GM18507 (cell line): Measurements from ENCODE around the gene RIC1.
A peak's percentile ranks its signal among the peaks of the same experiment; 100 is the strongest.
"Not testable (repeated sequence)": the region's sequence is repeated elsewhere in the genome, so short reads cannot be mapped to it uniquely, and the experiment has no call there.

Experiments used
- DNase-seq: peaks from one replicate; pipeline ENCODE4 v3.0.0; 2011; ENCODE audit warnings: low read depth; ENCODE audit not compliant: insufficient read length; ENCODE audit errors: extremely low spot score
- FAIRE-seq: peaks from 2 replicates; lab custom pipeline; 2011; peaks lifted over from hg19 to GRCh38; lab: Jason Lieb, UNC

Gene RIC1

DNA sequence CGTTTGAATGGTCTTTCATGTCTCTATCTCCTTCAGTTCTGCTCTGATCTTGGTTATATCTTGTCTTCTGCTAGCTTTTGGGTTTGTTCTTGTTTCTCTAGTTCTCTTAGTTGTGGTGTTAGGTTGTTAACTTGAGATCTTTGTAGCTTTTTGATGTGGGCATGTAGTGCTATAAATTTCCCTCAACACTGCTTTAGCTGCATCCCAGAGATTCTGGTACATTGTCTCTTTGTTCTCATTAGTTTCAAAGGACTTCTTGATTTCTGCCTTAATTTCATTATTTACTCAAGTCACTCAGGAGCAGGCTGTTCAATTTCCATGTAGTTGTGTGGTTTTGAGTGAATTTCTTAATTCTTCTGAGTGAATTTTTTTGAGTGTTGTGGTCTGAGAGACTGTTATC, 33.9 kb downstream of the RIC1 start:
- DNase-seq, result not testable (repeated sequence)
- FAIRE-seq, result peak; percentile 35

DNA sequence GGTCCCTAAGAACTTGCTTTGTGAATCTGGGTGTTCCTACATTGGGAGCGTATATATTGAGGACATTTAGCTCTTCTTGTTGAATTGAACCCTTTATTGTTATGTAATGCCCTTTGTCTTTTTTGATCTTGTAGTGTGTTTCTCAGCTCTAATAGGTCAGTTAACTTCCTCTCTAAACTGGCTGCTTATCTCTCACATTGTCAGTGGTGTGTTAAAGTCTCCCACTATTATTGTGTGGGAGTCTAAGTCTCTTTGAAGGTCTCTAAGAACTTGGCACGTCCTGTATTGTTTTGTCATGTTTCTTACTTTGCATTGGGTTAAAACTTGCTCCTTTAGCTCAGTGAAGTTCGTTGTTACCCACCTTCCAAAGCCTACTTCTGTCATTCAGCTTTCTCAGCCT, 36.2 kb downstream of the RIC1 start:
- DNase-seq, result no peak
- FAIRE-seq, result no peak

DNA sequence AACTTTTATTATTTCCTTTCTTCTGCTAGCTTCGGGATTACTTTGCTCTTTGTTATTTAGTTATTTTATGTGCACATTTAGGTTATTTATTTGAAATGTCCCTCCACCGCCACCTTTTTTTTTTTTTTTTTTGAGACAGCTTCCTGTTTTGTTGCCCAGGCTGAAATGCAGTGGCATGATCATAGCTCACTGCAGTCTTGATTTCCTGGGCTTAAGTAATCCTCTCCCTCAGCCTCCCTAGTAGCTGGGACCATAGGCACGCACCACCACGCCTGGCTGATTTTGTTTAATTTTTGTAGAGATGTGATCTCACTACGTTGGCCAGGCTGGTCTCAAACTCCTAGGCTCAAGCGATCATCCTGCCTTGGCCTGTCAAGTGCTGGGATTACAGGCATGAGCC, 38.5 kb downstream of the RIC1 start:
- FAIRE-seq, result no peak
- no peak for DNase-seq

DNA sequence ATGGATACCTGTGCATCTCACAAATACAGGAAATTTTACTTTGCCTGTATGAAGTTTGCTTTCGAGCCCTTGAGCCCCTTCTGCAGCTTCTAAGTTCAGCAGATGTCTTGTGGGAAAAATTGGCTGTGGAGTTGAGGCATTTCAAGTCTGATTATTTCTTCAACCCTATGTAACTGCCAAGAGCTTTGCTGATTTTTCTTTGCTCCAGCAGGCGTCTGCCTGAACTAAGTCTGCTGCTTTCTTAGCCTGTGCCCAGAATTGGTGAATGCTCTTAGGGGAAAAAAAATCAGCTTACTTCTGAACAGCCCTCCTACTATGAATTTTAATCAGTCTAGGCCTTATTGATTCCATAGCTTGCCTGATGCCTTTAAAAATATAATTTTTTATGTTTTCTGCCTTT, 41.2 kb downstream of the RIC1 start:
- no peak for FAIRE-seq
- no peak for DNase-seq

DNA sequence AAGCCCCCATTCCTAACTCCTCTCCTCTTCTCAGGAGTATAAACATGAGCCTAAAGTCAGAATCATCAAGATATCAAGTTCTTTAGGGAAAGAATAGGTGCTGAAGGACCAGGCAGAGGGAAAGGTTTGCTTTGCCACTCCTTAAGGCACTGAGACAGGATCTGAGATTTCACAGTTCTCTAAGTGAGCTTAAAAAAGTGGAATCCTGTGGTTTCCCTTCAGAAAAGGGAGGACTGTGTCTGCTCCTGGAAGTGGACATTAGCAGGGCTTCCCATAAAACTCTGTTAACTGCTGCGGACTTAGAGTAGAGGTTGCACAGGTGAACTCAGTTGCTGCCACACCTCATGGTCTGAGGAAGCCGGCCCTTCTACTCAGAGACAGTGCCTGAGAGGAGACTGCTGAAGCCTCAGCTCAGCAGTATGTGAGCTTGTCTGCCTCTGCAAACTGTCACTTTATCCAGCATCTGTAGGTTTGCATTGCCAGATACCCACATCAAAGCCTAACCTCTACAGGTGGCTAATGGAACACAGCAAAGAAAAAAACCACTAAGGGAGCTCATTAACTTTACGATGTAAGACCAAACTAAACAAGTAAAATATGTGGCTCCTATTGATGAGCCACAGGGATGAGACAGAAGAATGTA, 42.9 kb downstream of the RIC1 start:
- FAIRE-seq (peak; percentile 26), DNase-seq (no peak)

DNA sequence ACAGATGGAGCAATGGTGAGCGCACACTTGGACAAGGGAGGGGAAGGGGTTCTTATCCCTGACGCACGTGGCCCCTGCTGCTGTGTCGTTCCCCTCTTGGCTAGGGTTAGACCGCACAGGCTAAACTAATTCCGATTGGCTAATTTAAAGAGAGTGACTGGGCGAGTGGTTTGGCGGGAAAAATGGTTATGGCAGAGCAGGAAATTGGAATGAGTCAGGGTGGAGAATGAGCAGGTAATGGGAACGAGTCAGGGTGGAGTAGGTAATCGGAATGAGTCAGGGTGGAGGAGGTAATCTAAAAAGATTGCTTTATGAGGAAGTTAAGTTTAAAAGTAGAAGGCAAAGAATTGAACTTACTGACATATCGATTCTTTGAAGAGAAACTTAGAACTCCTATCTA, 46.1 kb downstream of the RIC1 start:
- not testable (repeated sequence) for DNase-seq, FAIRE-seq

DNA sequence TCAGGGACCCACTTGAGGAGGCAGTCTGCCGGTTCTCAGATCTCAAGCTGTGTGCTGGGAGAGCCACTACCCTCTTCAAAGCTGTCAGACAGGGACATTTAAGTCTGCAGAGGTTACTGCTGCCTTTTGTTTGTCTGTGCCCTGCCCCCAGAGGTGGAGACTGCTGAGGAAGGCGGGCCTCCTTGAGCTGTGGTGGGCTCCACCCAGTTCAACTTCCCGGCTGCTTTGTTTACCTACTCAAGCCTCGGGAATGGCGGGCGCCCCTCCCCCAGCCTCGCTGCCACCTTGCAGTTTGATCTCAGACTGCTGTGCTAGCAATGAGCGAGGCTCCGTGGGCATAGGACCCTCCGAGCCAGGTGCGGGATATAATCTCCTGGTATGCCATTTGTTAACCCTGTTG, 54.7 kb downstream of the RIC1 start:
- not testable (repeated sequence) for FAIRE-seq, DNase-seq

DNA sequence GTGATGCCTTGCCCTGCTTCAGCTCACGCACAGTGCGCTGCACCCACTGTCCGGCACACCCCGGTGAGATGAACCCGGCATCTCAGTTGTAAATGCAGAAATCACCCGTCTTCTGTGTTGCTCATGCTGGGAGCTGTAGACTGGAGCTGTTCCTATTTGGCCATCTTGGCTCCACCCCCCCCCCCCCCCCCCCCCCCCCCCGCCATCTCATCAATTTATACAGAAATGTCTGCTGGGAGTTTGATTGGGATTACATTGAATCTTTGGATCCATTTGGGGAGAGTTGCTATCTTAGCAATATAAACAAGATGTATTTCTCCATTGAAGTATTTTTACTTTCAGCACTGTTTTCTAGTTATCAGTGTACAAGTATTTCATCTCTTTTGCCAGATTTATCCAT, 55.2 kb downstream of the RIC1 start:
- no peak for DNase-seq
- FAIRE-seq, result no peak

DNA sequence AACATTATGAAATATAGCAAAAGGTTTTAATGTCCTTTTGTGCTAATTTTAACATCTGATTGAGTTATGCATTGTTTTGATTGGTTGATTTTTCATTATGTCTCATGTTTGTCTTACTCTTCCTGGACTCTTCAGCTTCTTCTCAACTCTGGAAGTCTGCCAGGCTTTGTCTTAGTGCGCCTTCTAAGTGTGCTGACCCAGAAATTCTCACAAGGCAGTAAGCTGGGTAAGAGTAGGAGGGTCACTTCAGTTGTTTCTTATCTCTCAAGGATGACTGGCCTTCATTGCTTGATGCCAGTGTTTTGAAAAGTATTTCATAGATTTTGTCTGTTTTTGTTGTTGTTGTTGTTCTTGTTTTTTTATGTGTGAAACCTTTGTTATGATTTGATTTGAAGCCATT, 59.2 kb downstream of the RIC1 start:
- peak; percentile 38 for FAIRE-seq
- DNase-seq, result no peak

DNA sequence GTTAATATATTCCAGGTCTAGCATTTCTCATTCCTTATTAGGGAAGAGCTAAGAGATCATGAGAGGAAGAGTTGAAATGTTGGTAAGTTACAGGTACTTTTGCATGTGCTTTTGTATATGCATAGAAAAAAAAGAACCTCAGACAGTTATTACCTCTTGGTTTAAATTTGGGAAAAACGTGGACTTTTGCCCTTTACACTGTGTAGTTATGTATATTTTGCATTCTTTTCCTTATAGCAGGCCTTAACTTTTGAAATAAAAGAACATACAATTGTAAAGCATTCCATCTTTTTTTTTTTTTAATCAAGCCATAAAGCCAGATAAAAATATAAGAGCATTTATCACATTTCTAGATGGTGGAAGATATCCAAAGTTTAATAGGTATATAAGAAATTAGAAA, 61.4 kb downstream of the RIC1 start:
- FAIRE-seq, result peak; percentile 18
- no peak for DNase-seq

DNA sequence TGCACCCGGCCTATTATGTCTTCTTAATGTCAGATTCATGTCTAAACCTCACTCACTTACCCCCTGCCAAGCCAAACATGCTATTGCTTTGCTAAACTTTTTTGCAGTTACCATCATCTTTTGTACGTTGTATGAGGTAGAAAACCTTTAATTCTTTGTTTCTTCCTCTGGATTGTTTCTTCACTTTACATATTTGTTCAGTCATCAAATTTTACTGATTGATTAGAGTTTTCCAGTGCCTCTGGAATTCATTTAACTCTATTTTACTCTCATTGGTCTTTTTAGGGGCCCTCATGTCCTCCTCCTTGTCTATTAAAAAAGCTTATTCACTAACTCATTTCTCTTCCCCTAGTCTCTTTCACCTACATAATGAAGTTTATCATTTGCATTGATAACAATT, 67.0 kb downstream of the RIC1 start:
- no peak for DNase-seq
- no peak for FAIRE-seq

DNA sequence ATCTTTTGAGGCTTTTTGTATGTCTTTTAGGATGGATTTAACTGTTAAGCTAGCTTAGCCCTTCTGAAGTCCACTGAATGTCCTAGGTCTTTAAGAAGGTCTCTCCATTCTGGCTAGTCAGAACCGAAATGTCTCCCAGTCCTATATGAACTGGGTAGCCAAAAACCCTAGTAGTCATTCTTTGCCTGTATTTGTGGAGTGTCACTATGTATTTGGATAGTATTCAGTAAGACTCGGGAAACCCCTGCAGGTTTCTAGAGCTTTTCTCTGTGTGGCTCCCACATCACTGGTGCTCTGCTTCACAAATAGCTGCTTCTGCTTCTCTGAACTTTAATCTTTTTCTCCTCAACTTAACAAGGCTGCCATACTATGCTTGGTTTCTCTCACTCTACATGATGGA, 68.0 kb downstream of the RIC1 start:
- peak; percentile 71 for FAIRE-seq

DNA sequence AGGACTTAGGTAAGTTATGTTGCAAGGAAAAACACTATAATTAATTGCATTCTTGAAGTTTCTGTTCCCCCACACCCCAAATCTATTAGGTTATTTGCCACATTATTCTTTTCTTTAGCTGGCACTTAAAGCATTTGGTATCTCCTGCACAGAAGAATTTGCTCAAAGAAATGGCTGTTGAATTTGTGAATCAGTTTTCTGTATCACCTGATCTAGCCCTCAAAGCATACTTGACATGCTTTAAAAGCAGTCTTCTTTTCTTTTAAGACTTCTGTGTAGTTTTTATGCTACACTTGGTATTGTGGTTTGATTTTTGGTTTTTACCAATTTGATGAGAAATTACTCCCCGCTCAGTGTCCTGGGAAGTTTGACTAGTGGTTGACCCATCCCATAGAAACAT, 69.1 kb downstream of the RIC1 start:
- FAIRE-seq, result no peak

More for the DNA sequence above, 68.0 kb downstream of the RIC1 start:
- no peak for DNase-seq

DNA sequence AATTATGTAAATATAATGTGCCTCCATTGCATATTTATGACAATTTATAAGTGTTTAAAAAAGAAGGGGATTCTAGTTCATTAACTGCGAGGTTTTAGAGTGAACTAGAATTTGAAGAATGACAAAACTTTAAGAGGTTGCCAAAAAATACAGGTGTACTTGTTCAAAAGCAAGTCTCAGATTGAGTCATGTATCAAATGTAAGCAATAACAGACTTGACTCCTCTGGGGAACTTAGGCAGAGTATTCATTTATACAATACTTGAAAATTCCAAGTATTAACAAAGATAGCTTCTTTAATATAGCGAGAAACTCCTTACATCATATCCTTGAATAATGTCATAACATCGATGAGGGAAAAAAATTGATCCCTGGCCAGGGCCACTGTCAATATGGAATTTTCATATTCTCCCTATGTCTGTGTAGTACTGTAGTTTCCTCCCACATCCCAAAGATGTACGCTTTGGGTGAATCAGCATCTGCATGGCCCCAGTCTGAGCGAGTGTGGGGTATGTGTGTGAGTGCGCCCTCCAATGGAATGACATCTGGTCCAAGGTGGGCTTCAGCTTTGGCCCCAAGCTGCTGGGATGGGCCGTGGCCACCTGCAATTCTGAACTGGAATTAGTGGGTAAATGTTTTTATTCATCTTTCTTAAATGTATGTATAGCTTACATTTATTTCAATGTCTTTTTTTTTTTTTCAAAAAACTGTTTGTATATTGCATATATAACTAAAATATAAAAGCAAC, 70.1 kb downstream of the RIC1 start:
- no peak for DNase-seq
- no peak for FAIRE-seq

More for the DNA sequence above, 69.1 kb downstream of the RIC1 start:
- DNase-seq, result no peak

DNA sequence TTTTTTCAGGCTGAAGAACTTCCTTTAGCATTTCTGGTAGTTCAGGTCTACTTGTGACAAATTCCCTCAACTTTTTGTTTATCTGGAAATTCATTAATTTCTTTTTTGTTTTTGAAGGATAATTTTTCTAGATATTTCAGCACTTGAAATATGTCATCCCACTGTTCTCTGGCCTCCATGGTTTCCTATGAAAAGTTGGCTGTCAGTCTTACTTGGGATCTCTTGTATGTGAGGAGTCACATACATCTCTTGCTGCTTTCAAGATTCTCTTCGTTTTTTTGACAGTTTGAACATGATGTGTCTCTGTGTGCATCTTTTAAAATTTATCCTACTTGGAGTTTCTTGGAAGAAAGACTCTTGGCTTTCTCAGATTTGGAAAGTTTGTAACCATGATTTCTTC, 79.5 kb downstream of the RIC1 start:
- DNase-seq, result no peak
- FAIRE-seq, result peak; percentile 5

DNA sequence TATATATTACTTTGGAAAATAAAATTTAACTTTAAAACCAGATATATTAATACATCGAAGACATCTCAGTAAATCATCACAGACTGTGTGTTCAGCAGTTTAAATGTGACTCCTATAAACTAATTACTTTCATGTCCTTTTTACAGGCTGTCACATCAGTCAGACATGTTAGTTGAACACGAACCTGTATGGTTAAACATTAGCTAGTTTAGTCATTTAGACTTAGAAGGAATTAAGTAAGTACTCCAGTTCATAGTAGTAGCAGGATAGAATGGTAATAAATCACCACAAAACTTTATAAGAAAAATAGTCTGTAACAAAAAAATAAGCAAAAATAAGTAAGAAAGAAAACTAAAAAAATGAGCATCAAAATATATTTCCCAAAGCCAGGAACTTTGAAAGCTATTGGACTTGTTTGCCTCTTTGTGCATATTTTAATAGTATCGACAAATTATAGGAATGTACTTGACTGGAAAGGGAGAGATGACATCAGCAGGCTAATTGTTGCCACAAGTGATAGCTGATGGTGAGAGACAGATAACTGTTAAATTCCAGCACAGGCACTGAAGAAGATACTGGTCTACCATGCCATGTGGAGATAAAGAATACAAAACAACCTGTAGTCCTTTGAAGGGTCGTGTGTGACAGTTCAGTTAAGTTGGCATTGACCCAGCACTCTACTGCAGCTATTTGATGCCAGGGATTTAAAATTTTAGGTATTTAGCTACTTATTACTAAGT, 83.9 kb downstream of the RIC1 start:
- DNase-seq (no peak), FAIRE-seq (peak; percentile 69)

DNA sequence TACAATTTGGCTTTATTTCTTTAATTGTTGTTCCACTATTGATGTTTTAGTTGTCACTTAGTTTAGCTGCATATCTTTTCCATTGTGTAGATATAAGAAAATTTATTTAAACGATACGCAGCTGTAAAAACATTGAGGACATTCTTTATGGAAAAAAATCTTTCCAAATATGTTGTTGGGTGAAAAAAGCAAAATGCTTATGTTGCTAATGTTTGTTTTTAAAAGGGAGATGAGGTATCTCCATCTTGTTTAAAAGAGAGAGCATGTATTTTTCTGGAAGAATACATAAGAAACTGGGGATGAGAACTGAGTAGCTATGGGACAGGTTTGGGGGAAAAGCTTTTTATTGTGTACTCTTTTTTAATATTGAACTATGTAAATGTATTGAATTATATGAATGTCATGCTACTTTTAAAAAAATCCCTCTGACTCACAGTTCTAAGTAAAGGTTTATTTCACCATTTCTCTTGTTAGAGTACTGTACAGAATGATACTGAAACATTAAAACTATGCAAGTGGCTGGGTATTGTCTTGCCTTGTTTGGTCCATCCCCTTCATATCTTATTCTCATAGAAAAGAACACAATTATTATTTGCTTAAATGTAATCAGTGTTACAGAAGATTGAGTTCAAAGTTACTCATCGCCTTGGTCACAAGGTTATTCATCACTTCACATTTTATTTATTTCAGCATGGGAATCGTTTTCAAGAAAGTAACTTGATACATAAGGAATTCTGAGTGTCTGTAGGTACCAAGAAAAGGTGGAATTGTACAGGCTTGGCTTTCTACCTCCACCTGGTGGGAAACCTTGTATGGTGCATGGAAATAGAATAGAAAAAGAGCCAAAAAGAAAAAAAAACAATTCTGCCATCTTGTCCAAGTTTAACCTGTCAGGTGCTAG, 85.8 kb downstream of the RIC1 start:
- DNase-seq (no peak), FAIRE-seq (peak; percentile 71)

DNA sequence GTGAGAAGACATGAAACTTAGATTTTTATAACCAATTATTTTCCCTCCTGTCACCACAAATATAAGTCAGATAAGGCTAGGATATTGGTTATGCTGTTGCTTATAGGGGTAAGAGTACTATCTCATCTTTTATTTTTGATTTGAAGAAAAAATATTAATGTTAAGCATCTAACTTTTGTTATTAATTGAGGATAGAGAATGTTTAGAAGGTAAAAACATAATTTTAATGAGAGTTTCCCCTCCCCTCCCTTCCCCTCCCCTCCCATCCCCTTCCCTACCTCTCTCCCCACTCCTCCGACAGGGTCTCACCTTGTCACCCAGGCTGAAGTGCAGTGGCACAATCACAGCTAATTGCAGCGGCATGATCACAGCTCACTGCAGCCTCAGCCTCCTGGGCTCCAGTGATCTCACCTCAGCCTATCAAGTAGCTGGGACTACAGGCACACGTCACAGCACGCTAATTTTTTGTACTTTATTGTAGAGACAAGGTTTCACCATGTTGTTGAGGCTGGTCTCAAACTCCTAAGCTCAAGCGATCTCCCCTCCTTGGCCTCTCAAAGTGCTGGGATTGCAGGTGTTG, 86.7 kb downstream of the RIC1 start:
- no peak for DNase-seq
- peak; percentile 5 for FAIRE-seq

DNA sequence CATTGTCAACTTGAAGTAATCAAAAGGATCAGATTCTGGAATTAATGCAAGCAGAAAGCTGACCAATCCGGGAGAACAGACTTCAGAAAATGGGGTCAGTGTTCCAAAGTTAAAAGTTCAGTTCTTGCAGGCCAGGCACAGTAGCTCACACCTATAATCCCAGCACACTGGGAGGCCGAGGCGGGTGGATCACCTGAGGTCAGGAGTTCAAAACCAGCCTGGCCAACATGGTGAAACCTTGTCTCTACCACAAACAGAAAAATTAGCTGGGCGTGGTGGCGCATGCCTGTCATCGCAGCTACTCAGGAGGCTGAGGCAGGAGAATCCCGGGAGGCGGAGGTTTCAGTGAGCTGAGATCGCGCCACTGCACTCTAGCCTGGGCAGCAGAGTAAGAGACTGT, 88.5 kb downstream of the RIC1 start:
- FAIRE-seq, DNase-seq: not testable (repeated sequence)
